Epithelial cell of esophagus (primary cell): ENCODE results near the gene GALNT12.
A peak's percentile ranks its signal among the peaks of the same experiment; 100 is the strongest.

Source experiments
- DNase-seq: peaks from one replicate; pipeline ENCODE4 v3.0.0; 2010; ENCODE audit warnings: low read depth
- H3K4me3 ChIP-seq: 2 replicates; pipeline ENCODE4 v1.5.1; 2011; ENCODE audit warnings: mild to moderate bottlenecking, low read length, control low read depth
- CTCF ChIP-seq: IDR thresholded peaks from 2 replicates; pipeline ENCODE4 v1.5.1; 2011; ENCODE audit warnings: low read depth, mild to moderate bottlenecking, low read length, control low read depth, inconsistent platforms; ENCODE audit not compliant: insufficient read depth; ENCODE audit errors: missing control alignments

GALNT12 gene

GRCh38 chr9:98781588-98782383 lies 25.7 kb upstream of the GALNT12 start:
- DNase-seq, result peak; percentile 96
- TF ChIP-seq CTCF, result no peak
- H3K4me3 ChIP-seq, result no peak overlapping the region

GRCh38 chr9:98783518-98784226 lies 23.8 kb upstream of the GALNT12 start:
- no peak overlapping the region for H3K4me3 ChIP-seq
- TF ChIP-seq CTCF, result no peak
- no peak for DNase-seq

GRCh38 chr9:98784831-98785806 lies 22.4 kb upstream of the GALNT12 start:
- no peak overlapping the region for H3K4me3 ChIP-seq
- no peak for DNase-seq
- TF ChIP-seq CTCF, result no peak

- TF ChIP-seq CTCF, result no peak
- H3K4me3 ChIP-seq, result no peak overlapping the region
- DNase-seq, result peak; percentile 23
Observed at GRCh38 chr9:98786750-98787510, 20.5 kb upstream of the GALNT12 start.

GRCh38 chr9:98787766-98788335 lies 19.6 kb upstream of the GALNT12 start:
- H3K4me3 ChIP-seq, result no peak overlapping the region
- no peak for TF ChIP-seq CTCF
- no peak for DNase-seq
